ENCODE results near the gene OR1E2.

- TF ChIP-seq POLR2AphosphoS5 (IDR thresholded peaks at IDR 0.05) (no peak), CTCF (IDR thresholded peaks at IDR 0.05) (no peak), EP300 (IDR thresholded peaks at IDR 0.05) (no peak), POLR2A (IDR thresholded peaks at IDR 0.05) (no peak)
Observed at GRCh38 chr17:3440451-3440850, 6.8 kb upstream of the OR1E2 start.

All from stomach (tissue), 4 donors.